ENCODE results near the gene KNL1.
"Not testable (repeated sequence)": the region's sequence is repeated elsewhere in the genome, so short reads cannot be mapped to it uniquely, and the experiment has no call there.

KNL1 gene

GRCh38 chr15:40664909-40665308 lies 70.9 kb downstream of the KNL1 start:
- no peak for DNase-seq (ENCODE audit: low spot score)

DNA sequence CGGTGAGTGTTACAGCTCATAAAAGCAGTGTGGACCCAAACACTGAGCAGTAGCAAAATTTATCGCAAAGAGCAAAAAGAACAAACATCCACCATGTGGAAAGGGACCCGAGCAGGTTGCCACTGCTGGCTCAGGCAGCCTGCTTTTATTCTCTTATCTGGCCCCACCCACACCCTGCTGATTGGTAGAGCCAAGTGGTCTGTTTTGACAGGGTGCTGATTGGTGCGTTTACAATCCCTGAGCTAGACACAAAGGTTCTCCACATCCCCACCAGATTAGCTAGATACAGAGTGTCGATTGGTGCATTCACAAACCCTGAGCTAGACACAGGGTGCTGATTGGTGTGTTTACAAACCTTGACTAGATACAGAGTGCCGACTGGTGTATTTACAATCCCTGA lies 82.2 kb downstream of the KNL1 start:
- not testable (repeated sequence) for DNase-seq (ENCODE audit: low spot score)

DNA sequence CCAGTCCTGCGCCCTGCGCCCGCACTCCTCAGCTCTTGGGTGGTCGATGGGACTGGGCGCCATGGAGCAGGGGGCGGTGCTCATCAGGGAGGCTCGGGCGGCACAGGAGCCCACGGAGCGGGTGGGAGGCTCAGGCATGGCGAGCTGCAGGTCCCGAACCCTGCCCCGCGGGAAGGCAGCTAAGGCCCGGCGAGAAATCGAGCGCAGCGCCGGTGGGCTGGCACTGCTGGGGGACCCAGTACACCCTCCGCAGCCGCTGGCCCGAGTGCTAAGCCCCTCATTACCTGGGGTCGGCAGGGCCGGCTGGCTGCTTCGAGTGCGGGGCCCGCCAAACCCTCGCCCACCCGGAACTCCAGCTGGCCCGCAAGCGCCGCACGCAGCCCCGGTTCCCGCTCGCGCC lies 82.9 kb downstream of the KNL1 start:
- not testable (repeated sequence) for DNase-seq (ENCODE audit: low spot score)

DNA sequence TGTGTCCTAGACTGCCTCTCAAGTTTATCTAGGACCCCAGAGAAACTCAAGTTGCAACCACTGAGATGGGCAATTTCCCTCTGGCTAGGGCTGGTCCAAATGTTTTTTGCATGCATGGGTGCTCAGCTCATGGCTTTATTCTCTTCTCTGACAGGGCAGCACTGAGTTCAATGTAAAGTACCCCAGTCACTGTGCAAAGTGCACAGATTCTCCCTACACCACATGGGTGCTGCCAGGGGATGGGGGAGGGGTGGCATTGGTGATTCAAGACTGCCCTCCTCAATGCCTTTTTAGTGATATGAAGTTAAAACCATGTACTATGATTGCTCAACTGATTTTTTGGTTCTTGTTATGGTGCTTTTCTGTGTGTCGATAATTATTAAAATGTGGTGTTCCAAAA lies 86.1 kb downstream of the KNL1 start:
- no peak for DNase-seq (ENCODE audit: low spot score)

GRCh38 chr15:40680959-40681358 lies 86.9 kb downstream of the KNL1 start:
- DNase-seq (ENCODE audit: low spot score), result not testable (repeated sequence)

DNA sequence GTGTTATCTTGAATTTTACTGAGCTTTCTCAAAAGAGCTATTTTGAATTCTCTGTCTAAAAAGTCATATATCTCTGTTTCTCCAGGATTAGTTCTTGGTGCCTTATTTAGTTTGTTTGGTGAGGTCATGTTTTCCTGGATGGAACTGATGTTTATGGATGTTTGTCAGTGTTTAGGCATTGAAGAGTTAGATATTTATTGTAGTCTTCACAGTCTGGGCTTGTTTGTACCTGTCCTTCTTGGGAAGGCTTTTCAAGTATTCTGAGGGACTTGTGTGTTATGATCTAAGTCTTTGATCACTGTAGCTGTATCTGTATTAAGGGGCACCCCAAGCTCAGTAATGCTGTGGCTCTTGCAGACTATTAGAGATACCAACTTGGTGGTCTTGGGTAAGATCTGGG lies 90.3 kb downstream of the KNL1 start:
- no peak for DNase-seq (ENCODE audit: low spot score)

DNA sequence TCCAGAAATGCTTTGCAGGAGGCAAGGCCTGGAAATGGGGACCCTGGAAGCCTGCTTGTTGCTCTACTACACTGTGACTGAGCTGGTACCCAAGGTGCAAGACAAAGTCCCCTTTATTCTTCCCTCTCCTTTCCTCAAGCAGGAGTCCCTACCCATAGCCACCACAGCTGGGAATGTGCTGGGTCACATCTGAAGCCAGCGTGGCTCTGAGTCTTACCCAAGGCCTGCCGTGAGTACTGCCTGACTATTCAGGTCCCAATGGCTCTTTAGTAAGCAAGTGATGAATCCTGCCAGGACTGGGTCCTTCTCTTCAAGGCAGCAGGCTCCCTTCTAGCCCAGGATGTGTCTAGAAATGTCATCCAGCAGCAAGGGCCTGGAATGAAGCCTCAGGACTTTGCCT lies 91.3 kb downstream of the KNL1 start:
- no peak for DNase-seq (ENCODE audit: low spot score)

- DNase-seq (ENCODE audit: low spot score), result no peak
Measured at GRCh38 chr15:40688932-40689799, 95.1 kb downstream of the KNL1 start.

DNA sequence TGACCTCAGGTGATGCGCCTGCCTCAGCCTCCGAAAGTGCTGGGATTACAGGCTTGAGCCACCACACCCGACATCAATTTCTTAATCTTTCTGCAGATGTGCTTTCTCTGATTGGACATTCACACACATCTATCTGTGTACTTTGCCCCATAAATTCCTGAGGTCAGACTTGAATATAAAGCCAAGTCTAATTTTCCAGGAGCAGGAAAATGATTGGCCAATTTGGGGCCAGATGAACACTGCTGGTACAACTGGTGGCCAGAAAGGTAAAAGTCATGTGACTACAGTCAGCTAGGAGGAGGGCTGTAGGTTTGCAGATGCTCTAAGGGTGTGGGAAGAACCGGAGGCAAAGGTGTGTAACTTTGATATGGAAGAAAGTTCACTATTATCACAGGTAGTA lies 97.7 kb downstream of the KNL1 start:
- no peak for DNase-seq (ENCODE audit: low spot score)

- no peak for DNase-seq (ENCODE audit: low spot score)
Measured at GRCh38 chr15:40693904-40694687, 100.0 kb downstream of the KNL1 start.

GRCh38 chr15:40694688-40695468 lies 100.8 kb downstream of the KNL1 start, which contains the start of gene RAD51:
RAD51 (plus strand) TSS chr15:40695174; CDS start chr15:40698759, 3,585 bp downstream.
- peak; percentile 87 for DNase-seq (ENCODE audit: low spot score)

- peak; percentile 3 for DNase-seq (ENCODE audit: low spot score)
Measured at GRCh38 chr15:40695469-40695890, 101.4 kb downstream of the KNL1 start.

GRCh38 chr15:40696228-40696627 lies 102.2 kb downstream of the KNL1 start:
- DNase-seq (ENCODE audit: low spot score), result no peak

GRCh38 chr15:40697916-40698315 lies 103.9 kb downstream of the KNL1 start:
- no peak for DNase-seq (ENCODE audit: low spot score)

GRCh38 chr15:40702077-40702476 lies 108.0 kb downstream of the KNL1 start:
- DNase-seq (ENCODE audit: low spot score), result no peak

DNA sequence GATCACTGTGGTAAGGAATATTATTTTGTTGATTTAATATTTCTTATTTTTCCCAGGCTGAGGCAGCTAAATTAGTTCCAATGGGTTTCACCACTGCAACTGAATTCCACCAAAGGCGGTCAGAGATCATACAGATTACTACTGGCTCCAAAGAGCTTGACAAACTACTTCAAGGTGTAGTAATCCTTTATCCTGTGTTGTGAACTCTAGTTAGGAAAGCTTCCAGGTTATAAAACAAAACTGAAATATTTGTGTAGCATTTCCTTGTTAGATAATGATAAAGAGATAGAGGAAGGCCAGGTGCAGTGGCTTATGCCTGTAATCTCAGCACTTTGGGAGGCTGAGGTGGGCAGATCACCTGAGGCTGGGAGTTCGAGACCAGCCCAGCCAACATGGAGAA lies 112.1 kb downstream of the KNL1 start:
- DNase-seq (ENCODE audit: low spot score), result no peak

All from COLO829 (cell line).